Ramos (cell line): ENCODE results near the gene SLCO4A1.

Source experiments
- in situ Hi-C: fragments of 300-500 bp; cut with MboI; formaldehyde crosslinking; loops from one replicate; pipeline ENCODE4 v1.14.3; 2022; ENCODE audit warnings: low sequenced_read_pairs; ENCODE audit not compliant: unreplicated experiment

The SLCO4A1 gene

DNA sequence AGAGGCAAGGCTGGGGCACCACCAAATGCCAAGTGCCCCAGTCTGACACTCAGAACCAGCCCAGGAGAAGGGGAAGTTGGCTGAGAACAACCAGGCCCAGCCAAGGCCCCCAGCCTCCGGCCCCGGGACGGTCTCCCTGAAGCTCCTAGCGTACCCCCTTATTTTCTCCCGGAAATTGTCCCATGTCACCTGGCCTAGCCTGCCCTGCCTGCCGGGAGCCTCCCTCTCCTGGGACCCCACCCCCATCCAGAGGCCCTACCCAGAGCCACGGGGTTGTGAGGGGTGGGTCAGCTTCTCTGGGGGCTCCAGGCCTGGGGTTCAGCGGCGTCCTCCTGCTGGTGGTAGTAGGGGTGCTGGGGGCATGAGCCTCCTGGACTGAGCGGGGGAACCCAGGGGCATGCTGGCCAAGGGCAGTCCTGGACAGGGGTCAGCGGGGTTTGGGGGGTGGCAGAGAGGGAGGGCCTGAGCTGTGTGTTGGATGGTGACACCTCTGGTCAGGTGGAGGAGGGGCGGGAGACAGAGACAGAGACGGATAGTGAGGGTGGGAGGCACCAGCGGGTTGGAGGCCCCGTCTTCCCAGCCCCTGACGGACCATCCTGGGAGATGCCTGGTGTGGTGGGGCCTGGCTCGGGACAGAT, 7.9 kb upstream of the SLCO4A1 start:
- in situ Hi-C loops: no loop called here

DNA sequence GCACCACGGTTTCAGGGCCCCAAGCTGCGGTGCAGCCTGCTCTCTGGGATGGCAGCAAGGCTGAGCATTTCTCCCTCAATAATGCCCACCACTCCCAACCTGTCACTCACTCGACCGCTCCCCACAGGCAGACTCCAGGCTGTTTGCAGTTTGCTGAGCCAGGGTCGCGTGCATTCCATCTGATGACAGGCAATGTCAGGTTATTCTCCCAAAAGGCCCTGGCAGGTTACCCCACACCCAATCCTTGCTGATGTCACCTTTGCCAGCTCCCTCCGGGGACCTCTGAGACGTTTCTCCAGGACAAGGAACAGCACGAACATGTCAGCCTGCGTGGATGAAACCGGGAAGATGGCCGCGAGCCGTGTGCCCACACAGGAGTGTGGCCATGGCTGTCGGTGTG, 7.1 kb upstream of the SLCO4A1 start:
- in situ Hi-C loops: no loop called here

DNA sequence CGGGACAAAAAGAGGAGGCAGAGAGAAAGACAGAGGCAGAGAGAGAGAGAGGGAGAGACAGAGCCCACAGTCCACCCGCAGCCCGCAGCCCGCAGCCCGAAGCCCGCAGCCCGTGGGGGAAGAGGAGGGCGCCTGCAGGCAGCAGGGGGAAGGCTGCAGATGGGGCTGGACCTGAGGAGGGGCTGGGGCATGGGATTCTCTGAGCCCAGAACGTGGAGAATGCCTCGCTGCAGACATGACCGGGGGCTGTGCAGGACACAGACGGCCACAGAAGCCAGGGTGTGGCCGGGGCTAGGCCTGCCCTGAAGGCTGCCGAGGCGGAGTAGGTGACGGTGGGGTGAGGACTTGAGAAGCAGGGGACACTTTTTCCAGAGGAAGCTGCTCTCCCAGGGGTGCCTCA, 6.5 kb upstream of the SLCO4A1 start:
- in situ Hi-C loops: no loop called here

DNA sequence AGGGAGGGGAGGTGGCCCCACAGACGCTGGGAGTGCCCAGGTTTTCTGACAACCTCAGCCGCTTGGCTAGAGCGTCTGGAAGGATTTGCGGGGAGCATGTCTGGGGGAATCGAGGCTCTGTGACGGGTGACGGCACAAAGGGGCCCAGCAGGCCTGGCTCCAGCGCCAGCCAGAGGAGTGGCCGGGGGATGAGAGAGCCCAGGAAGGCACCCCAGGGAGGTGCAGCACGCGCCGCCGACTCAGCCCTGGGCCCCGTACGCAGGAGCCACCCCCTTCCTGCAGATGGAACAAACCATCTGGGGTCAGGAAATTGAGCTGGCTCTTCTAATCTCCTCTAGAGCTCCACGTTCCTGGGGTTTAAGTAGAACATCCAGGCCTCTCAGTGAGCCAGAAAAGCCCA, 5.9 kb upstream of the SLCO4A1 start:
- in situ Hi-C loops: no loop called here

DNA sequence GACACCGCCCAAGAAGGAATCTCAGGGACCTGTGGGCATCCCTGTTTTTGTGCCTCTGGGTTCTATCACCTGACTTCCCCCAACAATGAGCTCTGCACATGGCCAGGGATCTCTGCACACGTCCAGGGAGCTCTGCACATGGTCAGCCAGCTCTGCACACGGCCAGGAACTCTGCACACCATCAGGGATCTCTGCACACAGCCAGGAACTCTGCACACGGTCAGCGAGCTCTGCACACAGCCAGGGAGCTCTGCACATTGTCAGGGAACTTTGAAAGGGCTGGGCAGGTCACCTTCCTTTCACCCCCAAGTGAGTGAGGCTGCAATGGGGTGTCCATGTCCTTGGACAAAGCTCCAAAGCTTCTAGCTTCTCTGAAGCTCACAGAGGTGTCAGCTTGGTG, 5.2 kb upstream of the SLCO4A1 start:
- in situ Hi-C loops: no loop called here

DNA sequence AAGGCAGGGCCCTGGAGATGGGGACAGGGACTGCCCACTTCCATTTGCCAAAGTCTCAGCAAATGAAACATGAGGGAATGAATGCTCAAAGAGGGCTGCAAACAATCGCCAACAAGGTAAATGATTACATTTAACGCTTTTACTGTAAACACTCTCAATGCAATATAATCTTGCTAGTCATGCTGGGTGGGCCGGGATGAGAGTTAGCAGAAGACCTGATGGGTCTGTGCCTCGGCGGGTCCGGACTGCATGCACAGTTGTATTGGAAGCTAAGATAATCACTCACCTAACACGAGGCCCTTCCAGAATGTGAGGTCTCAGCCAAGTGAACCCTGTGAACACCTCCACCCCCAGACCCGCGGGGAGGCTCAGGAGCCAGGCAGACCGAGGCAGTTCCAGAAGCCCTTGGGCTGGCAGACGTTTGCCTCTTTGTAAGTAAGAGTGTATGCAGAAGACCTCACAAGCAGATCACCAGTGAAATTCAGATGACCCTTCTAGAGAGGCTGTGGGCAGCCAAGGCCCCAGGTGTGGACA, 4.7 kb upstream of the SLCO4A1 start:
- in situ Hi-C loops: no loop called here

DNA sequence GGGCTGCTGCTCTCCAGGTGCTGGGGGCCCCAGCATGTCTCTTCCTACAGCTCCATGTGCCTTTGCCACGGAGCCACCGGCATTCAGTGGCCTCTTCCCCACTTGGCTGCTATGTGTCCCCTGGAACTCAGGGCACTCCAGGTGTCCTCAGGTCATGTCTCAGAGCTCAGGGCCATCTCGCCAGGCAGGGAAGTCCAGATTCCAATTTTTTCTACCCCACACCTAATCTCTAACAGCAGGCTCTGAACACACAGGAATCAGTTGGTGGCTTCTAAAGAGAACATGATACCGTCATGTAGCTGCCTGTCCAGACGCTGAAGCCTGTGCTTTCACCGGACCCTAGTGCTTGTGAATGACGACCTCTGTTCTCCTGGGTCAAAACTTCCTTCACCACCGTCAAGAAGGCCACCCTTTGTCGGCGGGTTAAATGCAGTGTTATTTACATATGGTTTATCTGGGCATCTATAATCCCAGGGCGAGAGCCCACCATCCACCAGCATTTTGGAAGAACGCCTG, 4.2 kb upstream of the SLCO4A1 start:
- in situ Hi-C loops: no loop called here

DNA sequence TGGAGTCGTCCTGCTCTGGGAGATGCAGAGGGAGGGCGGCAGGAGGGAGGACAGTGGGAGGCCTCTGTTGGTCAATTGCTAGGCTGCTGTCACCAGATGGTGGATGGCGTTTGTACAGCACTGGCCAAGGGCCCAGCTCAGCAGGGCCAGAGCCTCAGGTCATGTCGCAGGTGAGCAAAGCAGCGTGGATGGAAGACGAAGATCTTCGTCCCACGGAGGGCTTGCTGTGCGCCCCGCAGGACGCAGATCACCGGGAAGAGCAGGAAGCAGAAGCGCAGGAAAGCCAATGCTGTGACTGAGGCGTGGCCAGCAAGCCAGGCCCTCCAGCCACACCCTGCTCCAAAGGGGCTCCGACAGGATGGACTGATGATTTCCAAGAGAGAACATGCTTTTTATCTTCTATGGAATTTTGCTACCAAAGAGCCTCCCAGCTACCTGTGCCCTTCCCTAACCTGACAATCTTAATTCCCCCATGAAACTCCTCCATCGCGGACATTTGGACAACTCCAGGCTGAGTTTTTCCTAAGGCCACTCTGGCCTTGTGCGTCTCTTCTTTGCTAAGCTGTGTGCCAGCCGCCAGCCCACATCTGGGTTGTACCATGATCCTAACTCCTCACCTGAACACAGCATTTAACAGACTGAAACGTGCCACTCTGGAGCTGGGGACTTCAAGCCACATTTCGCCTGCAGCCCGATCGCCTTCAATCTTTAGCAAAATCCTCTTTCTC, 3.5 kb upstream of the SLCO4A1 start:
- in situ Hi-C loops: no loop called here

DNA sequence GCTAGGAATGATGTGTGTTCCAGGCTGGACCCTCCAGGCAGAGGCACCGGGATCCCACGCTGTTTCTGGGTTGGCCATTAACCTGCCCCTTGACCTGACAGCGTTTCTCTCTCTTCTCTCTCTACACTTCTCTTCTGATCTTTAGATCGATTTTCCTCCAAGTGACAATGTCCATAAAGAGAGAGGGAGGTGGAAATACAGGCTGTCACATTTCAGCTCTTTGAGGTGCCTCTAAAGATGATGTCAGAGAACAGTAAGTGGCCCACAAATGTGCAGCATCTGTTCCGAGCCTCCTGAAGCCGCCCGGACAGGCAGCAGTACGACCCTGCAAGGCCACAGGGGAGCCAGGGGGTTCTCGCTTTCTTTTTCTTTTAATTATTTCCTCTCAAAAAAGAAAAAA, 2.5 kb upstream of the SLCO4A1 start:
- in situ Hi-C loops: no loop called here

DNA sequence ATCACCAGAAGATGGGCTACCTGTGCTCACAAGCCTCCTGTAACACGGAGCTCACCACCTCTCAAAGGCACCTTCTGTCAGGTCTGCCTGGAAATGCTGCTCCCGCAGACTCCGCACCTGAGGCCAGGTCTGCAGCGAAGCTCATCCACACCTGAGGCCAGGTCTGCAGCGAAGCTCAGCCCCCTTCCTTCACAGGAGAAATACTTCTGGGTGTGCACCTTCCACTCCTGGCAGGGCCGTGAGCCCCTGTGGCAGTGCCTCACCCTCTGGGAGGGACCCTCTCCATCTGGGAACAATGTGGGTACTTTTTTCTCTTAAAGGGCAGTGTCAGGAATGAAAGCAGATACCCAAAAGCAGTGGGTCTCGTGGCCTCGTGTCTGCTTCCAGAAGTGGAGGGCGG, 1.4 kb upstream of the SLCO4A1 start:
- in situ Hi-C loops: no loop called here

DNA sequence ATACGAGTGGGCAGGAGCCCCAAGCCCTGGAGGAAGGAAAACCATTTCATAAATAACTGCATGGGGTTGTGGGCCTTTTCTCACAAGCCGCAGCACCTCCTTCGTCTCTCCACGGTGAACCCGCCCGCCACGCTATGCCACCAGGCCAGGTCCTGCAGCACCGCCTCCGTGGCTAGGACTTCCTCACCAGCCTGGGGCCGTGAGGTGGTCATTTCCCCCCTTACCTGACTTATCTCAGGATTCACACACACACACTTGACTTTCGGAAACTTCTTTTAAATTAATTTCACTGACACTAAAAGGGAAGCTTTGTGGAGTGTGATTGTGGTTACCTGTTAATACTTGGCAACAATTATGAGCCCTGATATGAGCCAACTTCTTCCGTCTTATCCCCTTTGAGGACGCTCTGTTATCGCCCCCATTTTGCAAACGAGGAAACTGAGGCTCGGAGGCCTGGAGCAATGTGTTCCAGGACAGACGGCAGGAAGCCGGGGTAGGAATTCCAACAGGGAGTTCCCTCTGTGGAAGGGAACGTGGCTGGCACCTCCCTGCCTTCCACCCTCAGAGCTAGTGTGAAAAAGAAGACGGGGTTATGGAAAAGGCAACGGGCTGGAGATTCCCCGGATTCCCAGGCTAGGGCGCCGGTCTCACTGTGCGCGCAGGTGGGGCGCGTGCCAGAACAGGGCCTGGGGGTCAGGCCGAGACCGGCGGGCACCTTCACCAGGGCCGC, 817 bp upstream of the SLCO4A1 start:
- in situ Hi-C loops: no loop called here

DNA sequence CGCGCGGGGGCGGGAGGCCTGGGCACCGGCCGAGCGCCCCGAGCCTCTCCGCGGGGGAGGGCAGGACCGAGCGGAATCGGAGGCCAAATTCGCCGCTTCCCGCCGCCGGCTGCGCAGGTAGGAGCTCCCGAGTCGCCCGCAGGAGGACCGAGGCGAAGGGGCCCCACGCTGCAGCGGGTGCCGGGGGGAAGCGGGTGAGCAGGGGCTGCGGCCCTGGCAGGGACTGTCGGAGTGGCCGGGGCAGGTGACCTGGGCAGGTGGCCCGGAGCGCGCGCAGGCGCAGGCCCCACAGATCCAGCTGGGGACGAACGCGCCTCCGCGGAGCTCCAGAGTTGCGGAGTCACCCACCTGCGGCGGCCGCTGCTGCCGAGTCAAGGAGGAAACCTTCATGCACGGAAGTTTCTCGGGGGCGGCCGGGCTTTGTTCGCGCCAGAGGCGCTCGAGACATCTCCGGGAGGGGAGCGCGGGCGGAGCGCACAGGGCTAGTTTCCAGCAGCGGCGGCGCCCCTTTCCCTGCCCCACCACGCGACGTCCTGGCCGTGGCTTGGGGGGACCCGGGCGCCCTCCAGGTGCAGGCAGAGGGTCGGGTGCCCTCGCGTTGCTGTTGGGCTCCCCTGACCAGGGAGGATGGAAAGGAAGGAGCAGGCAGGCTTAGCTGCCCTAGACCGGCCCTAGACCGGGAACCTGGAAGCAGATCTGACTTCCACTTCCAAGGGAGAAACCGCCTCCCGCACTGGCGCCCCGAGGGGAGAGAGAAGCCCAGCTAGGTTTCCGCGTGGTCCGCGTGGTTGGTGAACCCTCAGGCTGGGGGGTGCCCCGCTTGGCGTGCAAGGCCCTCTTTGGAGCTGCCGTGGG, 590 bp downstream of the SLCO4A1 start:
- in situ Hi-C loops: no loop called here

DNA sequence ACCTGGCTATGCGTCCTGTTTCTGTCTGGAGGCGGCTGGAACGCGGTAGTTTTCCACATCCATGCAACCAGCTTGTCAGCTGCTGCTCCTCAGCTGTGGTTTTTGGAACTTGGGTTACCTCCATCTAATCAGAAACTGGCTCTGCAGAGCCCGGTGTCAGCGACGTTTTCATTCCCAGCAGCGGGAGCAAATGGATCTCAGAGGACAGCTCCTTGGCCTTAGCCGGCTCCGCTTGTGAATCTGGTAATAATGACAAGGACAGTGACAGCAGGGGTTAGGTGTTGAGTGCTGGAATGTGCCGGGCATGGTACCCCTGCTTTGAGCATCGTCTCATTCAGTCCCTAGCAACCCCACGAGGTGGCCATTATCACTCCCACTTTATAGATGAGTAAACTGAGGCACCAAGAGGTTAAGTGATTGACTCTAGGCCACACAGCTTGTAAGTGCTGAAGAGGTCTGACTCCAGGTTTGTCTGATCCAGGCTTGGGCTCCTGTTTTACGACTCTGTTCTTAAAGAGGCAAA, 1.3 kb downstream of the SLCO4A1 start:
- in situ Hi-C loops: no loop called here

DNA sequence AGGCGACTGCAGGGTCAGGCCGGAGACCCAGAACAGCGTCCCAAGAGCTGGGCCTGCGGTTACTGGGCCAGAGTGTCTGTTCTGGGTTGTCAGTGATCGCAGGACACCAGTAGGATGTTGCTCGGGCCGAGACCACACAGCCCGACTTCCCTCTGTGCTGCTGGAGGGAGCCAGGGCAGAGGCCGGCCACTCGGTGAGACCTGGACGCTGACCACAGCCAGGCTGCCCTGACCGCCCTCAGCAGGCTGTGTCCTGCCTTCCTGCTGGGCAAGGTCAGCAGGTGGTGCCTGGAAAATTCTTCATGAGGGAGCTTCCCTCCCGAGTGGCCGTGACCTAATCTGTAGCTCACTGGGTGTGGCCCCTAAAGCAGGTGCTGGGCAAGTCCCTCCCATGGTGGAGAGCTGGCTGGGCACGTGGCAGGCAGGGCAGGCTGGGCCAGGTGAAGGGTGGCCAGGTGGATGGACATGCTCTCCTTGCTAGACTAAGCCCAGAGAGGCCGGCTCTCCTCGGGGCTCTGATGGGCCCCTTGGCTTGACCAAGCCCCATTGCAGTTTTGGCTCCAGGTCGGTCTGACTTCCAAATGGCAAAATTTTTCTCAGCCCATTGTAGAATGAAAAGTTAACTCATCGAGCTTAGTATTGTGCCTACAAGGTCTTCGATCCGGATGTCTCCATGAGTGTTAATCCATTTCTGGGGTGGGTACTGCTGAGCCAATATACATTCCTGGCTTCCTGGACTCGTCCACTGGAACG, 1.9 kb downstream of the SLCO4A1 start:
- in situ Hi-C loops: no loop called here

DNA sequence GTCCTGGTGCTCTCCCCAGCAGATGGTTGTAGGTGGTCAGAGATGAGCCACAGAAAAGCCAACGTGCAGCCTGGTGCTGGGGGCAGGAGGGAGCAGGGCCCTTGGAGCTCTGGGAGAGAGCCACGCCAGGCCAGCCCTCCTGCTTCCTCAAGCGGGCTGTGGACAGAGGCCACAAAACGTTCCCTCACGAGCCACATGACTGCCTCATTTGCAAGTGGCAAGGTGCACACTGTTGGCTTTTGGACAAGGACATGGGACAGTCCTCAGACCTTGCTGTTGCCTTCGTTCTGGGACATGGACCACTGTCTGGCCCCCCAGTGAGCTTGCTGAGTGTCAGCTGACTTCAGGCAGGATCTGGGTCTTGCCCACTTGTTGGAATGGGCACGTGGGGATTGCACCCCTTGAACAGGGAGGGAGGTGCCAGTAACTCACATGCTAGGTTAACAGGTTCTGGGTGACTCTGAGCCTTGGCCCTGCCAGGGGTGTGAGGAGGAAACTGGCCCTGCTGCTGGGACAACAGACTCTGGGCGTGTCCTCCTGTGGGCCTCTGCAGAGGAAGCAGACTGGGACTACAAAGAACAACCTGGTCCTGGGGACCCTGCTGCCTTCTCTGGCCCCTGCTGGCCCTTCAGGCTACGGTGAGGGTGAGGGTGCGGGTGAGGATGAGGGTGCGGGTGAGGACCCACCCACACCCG, 2.6 kb downstream of the SLCO4A1 start:
- in situ Hi-C loops: no loop called here

DNA sequence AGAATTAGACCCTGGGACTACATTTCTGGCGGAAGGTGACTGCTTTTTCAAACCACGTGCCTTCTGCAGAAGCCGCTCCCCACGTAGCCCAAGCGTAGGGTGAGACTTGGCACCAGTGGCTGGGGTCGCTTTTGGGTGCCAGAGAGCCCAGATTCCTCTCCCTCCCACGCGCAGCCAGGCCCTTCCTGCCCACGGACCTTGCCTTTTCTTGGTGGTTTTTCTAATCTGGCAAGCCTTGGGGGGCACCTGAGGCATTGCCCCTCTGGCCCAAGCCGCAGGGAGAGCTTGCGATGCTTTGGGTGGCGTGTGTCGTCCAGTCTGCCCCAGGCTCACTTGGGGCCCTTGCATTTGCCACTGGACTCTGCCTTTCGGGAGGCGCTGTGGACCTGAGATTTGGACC, 3.3 kb downstream of the SLCO4A1 start:
- in situ Hi-C loops: no loop called here

DNA sequence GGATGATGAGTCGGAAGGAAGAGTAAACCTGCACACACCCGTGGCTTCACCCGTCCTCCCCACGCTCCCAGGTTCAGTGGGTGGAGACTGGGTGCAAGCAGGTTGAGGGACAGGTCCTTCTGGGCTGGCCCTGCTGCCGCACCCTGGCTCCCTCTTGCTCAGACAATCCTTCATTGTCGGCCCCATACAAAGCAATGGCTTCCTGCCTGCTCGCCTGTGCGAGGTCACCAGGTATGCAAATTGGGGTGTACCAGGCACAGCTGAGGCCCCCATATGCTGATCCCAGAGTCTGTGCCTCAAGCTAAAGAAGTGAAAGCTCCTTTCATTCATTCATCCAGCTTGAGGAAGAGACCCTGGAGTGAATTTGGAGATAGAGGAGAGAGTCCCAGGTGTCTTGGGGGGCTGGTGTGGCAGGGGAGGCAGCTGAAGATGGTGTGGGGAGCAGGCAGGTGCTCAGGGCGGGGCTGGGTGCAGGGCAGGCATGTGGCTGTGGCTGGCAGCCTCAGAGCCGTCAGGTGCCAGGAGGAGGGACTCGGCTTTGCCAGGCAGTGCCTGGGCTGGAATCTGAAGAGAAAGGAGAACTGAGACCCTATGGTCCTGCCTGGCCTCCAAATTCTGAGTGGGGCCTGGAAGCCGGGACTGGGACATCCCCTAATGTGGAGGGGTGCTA, 4.7 kb downstream of the SLCO4A1 start:
- in situ Hi-C loops: no loop called here
